Neural crest cell (in vitro differentiated cells): ENCODE measurements around the gene DENND1A. TPM values are rescaled to one million over a fixed set of nuclear protein-coding genes. Genes with fewer than 3 reads are reported as not detected.

Experiments
- DNase-seq: peaks from one replicate; pipeline ENCODE4 v3.0.0; 2021; ENCODE audit warnings: low read depth, mixed read lengths, low spot score
- H3K27ac Mint-ChIP-seq: one replicate; pipeline ENCODE4 v1.8.0; 2021; ENCODE audit warnings: mild to moderate bottlenecking, mixed read lengths; ENCODE audit not compliant: unreplicated experiment
- H3K27me3 Mint-ChIP-seq: 2 replicates; pipeline ENCODE4 v1.8.0; 2021; ENCODE audit warnings: low read depth, mild to moderate bottlenecking, mixed read lengths
- H3K36me3 Mint-ChIP-seq: 2 replicates; pipeline ENCODE4 v1.8.0; 2021; ENCODE audit warnings: low read depth, mild to moderate bottlenecking, mixed read lengths
- H3K4me1 Mint-ChIP-seq: 2 replicates; pipeline ENCODE4 v1.8.0; 2021; ENCODE audit warnings: mixed read lengths
- H3K4me3 Mint-ChIP-seq: one replicate; pipeline ENCODE4 v1.8.0; 2021; ENCODE audit warnings: mild to moderate bottlenecking, mixed read lengths
- H3K9me3 Mint-ChIP-seq: 2 replicates; pipeline ENCODE4 v1.8.0; 2021; ENCODE audit warnings: mixed read lengths
- total RNA-seq: library from RNA; stranded (reverse); gene quantifications from 2 replicates; pipeline ENCODE4 v1.2.1, GENCODE V29; 2021
- TF ChIP-seq, protein P1 (sequence below): fragments of 200-600 bp; sonication (generic); conservative IDR thresholded peaks from 2 replicates; pipeline ENCODE4 v1.5.0; 2021; ENCODE audit warnings: antibody characterized with exemption, mild to moderate bottlenecking

The DENND1A gene
- total RNA-seq, 1 donor from 2014 or later = 17.8 TPM

DNA sequence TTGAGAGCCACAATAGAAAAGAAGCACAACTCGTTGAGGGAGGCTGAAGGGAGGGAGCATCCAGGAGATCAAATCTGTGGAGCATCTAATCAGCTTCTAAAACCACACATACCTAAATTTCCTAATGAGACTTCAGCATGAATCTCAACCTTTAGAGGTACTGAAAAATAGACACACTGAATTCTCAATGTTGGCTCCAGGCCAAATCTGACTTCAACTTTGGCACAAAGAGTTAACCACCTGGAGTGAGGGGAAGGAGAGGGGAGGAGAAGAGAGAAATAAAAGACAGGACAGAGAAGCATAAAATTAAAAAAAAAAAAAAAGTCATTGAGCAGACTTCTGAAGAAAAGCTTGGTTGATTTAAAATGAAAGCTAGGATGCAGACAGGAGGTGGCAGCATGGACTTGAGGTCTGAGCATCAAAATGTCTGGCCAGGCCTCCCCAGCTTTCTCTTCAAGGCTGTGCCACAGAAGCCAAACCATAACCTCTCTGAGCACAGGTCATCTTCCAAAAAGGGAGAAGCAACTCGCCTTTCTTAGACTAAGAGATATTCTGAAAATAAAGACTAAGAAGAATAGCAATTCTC lies 205.6 kb downstream of the DENND1A start:
- Mint-ChIP-seq H3K36me3 (peaks cover 30% of the 10 kb centered on the region), H3K9me3 (peaks cover 14% of the 10 kb centered on the region), H3K27me3 (no peaks in the 10 kb centered on the region), H3K27ac (no peak overlapping the region), H3K4me1 (peaks cover 21% of the 10 kb centered on the region), H3K4me3 (no peak overlapping the region)
- TF ChIP-seq, protein P1, sequence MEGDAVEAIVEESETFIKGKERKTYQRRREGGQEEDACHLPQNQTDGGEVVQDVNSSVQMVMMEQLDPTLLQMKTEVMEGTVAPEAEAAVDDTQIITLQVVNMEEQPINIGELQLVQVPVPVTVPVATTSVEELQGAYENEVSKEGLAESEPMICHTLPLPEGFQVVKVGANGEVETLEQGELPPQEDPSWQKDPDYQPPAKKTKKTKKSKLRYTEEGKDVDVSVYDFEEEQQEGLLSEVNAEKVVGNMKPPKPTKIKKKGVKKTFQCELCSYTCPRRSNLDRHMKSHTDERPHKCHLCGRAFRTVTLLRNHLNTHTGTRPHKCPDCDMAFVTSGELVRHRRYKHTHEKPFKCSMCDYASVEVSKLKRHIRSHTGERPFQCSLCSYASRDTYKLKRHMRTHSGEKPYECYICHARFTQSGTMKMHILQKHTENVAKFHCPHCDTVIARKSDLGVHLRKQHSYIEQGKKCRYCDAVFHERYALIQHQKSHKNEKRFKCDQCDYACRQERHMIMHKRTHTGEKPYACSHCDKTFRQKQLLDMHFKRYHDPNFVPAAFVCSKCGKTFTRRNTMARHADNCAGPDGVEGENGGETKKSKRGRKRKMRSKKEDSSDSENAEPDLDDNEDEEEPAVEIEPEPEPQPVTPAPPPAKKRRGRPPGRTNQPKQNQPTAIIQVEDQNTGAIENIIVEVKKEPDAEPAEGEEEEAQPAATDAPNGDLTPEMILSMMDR = no peak
- no peak for DNase-seq

DNA sequence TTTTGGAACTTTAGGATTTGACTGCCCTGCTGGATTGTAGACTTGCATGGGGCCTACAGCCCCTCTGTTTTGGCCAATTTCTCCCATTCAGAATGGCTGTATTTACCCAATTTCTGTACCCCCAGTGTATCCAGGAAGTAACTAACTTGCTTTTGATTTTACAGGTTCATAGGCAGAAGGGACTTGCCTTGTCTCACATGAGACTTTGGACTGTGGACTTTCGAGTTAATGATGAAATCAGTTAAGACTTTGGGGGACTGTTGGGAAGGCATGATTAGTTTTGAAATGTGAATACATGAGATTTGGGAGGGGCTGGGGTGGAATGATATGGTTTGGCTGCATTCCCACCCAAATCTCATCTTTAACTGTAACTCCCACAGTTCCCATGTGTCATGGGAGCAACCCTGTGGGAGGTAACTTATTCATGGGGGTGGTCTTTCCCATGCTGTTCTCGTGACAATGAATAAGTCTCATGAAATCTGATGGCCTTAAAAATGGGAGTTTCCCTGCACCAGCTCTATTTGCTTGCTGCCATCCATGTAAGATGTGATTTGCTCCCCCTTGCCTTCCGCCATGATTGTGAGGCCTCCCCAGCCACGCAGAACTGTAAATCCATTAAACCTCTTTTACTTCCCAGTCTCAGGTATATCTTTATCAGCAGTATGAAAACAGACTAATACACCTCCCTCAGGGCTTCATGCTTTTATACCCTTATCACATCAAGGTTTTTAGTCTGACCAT lies 206.6 kb downstream of the DENND1A start:
- Mint-ChIP-seq H3K4me1 (peaks cover 21% of the 10 kb centered on the region), H3K9me3 (peaks cover 13% of the 10 kb centered on the region), H3K4me3 (no peak overlapping the region), H3K36me3 (peaks cover 34% of the 10 kb centered on the region), H3K27me3 (no peaks in the 10 kb centered on the region), H3K27ac (no peak overlapping the region)
- TF ChIP-seq, protein P1 = no peak
- DNase-seq = no peak

DNA sequence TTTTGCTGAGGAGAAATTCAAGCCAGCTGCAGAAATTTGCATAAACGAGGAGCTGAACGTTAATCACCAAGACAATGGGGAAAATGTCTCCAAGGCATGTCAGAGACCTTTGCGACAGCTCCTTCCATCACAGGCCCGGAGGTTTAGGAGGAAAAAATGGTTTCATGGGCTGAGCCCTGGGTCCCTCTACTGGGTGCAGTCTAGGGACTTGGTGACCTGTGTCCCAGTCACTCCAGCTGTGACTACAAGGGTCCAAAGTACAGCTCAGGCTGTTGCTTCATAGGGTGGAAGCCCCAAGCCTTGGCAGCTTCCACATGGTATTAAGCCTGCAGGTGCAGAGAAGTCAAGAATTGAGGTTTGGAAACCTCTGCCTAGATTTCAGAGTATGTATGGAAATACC lies 207.5 kb downstream of the DENND1A start:
- no peak for DNase-seq
- TF ChIP-seq, protein P1 = no peak
- H3K27ac Mint-ChIP-seq = no peak overlapping the region
- peaks cover 34% of the 10 kb centered on the region for H3K36me3 Mint-ChIP-seq
- no peak overlapping the region for H3K4me3 Mint-ChIP-seq
- peaks cover 13% of the 10 kb centered on the region for H3K9me3 Mint-ChIP-seq
- no peaks in the 10 kb centered on the region for H3K27me3 Mint-ChIP-seq
- peaks cover 21% of the 10 kb centered on the region for H3K4me1 Mint-ChIP-seq

DNA sequence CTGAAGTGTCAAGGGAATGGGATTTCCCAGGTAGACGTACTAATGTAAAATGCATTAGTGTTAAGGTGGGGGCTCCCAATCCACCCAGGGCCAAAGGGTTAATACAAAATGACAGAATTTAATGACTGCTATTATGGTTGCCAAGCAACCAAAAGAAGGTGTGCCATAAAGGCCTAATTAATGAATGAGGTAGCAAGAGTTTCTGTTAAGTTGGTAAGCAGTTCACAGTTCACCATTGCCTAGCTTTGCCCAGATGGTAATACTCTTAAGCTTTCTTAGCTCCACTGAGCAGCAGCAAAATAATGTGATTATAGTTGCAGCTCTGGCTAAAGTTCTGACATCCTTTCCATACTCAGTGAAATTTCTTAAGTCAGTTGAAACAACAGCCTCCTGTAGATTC lies 211.7 kb downstream of the DENND1A start:
- Mint-ChIP-seq H3K4me3 (no peak overlapping the region), H3K9me3 (peaks cover 13% of the 10 kb centered on the region), H3K27me3 (no peaks in the 10 kb centered on the region), H3K4me1 (no peaks in the 10 kb centered on the region), H3K27ac (no peak overlapping the region), H3K36me3 (peaks cover 27% of the 10 kb centered on the region)
- TF ChIP-seq, protein P1 = no peak
- no peak for DNase-seq

DNA sequence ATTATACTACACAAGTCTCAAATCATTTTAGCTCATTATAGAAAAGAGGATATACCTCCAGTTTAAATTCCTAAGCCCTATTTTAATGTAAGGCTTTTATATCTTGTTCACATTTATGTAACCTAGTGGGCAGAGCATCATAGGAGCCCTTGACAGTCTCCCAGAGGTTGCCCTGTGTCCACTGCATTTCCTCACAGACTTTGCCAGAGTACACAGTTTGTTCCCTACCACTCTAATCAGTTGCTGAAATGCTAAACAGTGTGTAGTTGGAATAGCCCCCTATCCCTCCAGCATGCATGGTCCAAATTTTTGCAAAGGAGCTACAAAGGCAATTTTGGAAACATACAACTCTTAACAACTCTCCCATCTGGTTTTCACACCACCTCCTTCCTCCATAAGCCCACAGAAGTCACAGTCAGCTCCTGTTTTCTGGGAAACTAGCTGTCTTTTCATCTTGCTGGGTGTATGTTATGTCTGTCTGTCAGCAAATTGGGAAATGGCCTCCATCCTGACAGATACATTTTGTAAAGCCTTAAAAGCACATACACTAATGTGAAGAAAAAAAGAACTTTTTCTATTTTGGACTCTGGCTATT lies 212.2 kb downstream of the DENND1A start:
- Mint-ChIP-seq H3K27ac (no peak overlapping the region), H3K27me3 (no peaks in the 10 kb centered on the region), H3K9me3 (peaks cover 13% of the 10 kb centered on the region), H3K36me3 (peaks cover 24% of the 10 kb centered on the region), H3K4me3 (no peak overlapping the region), H3K4me1 (no peaks in the 10 kb centered on the region)
- TF ChIP-seq, protein P1 = no peak
- no peak for DNase-seq
